ENCODE data around the gene TRRAP. TPM values are rescaled to one million over a fixed set of nuclear protein-coding genes. Genes with fewer than 3 reads are reported as not detected.

Gene TRRAP
- total and polyA plus RNA-seq, 4 donors, result 8.3 to 43.1 (median 20.9) TPM

DNA sequence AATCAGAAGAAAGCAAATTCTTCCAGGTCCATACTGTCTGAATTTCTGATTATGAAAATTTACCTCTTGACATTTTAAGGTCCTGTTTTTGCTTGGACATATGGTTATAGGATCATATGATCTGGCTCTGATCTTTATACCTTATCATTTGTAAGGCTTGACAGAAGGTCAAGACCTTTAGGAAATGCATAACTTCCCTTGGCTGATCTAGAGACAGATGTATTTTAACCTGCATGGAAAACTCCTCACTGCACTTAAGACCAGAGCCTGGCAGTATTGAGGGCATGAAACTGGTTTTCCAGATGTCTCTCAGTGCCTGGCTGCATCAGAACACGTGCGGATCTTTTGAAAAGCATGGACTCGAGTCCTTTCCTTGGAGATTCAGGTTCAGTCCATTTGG is 55.9 kb downstream of the TRRAP start:
- no peak overlapping the region for H3K4me3 ChIP-seq
- H3K36me3 ChIP-seq (ENCODE audit: control insufficient read depth in 4 of 4, insufficient read depth in 4 of 4, low read length in 4 of 4), result peaks cover 43 to 57% (median 52%) of the 10 kb centered on the region in 4 donors
- H3K9me3 ChIP-seq (ENCODE audit: control insufficient read depth in 4 of 4, insufficient read depth in 3 of 4, low read length in 3 of 4), result peaks cover 0 to 1% (median 0%) of the 10 kb centered on the region in 4 donors
- no peak for DNase-seq
- H3K4me1 ChIP-seq (ENCODE audit: control insufficient read depth in 5 of 5, insufficient read depth in 5 of 5, low read length in 5 of 5), result no peaks in the 10 kb centered on the region
- no peak for ATAC-seq (ENCODE audit: insufficient read depth, low FRiP score)
- TF ChIP-seq, protein P1, sequence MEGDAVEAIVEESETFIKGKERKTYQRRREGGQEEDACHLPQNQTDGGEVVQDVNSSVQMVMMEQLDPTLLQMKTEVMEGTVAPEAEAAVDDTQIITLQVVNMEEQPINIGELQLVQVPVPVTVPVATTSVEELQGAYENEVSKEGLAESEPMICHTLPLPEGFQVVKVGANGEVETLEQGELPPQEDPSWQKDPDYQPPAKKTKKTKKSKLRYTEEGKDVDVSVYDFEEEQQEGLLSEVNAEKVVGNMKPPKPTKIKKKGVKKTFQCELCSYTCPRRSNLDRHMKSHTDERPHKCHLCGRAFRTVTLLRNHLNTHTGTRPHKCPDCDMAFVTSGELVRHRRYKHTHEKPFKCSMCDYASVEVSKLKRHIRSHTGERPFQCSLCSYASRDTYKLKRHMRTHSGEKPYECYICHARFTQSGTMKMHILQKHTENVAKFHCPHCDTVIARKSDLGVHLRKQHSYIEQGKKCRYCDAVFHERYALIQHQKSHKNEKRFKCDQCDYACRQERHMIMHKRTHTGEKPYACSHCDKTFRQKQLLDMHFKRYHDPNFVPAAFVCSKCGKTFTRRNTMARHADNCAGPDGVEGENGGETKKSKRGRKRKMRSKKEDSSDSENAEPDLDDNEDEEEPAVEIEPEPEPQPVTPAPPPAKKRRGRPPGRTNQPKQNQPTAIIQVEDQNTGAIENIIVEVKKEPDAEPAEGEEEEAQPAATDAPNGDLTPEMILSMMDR (IDR thresholded peaks at IDR 0.05; ENCODE audit: control extremely low read depth, extremely low read depth), result no peak
- WGBS, 2 donors, result 91 to 96% methylated on average over 3 of the region's 3 CpGs
- H3K27me3 ChIP-seq (ENCODE audit: control insufficient read depth in 3 of 3, insufficient read depth in 3 of 3, low read length in 2 of 3), result no peaks in the 10 kb centered on the region
- no peak overlapping the region for H3K9ac ChIP-seq (ENCODE audit: insufficient read depth in 1 of 2, low read length in 2 of 2)
- no peak overlapping the region for H3K27ac ChIP-seq (ENCODE audit: low read depth in 1 of 2, low read length in 1 of 2)

DNA sequence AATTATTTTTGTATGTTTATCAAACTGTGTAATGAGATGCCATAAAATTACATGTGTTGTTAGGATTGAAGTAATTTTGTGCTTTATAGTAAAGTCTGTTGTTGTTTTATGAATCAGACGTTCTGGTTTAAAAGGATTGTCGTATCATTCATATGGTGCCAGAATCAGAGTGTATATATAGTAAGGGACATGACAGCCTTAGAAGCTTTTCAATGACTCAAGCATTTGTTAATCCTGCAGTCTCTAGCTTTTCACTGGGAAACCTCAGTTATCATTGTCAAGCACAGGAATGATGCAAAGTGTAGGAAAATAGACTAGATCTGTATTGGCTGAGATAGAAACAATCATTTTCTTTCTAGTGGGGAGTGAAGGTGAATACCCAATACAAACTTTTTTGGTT is 57.5 kb downstream of the TRRAP start:
- H3K36me3 ChIP-seq (ENCODE audit: control insufficient read depth in 4 of 4, insufficient read depth in 4 of 4, low read length in 4 of 4), result peaks cover 40 to 62% (median 47%) of the 10 kb centered on the region in 4 donors
- TF ChIP-seq, protein P1 (IDR thresholded peaks at IDR 0.05; ENCODE audit: control extremely low read depth, extremely low read depth), result no peak
- peaks cover 0 to 3% (median 0%) of the 10 kb centered on the region in 4 donors for H3K9me3 ChIP-seq (ENCODE audit: control insufficient read depth in 4 of 4, insufficient read depth in 3 of 4, low read length in 3 of 4)
- no peak overlapping the region for H3K27ac ChIP-seq (ENCODE audit: low read depth in 1 of 2, low read length in 1 of 2)
- WGBS, 2 donors, result 91 to 95% methylated on average over 2 of the region's 2 CpGs
- no peaks in the 10 kb centered on the region for H3K4me1 ChIP-seq (ENCODE audit: control insufficient read depth in 5 of 5, insufficient read depth in 5 of 5, low read length in 5 of 5)
- no peaks in the 10 kb centered on the region for H3K27me3 ChIP-seq (ENCODE audit: control insufficient read depth in 3 of 3, insufficient read depth in 3 of 3, low read length in 2 of 3)
- no peak for ATAC-seq (ENCODE audit: insufficient read depth, low FRiP score)
- H3K4me3 ChIP-seq, result no peak overlapping the region
- no peak for DNase-seq
- H3K9ac ChIP-seq (ENCODE audit: insufficient read depth in 1 of 2, low read length in 2 of 2), result no peak overlapping the region

DNA sequence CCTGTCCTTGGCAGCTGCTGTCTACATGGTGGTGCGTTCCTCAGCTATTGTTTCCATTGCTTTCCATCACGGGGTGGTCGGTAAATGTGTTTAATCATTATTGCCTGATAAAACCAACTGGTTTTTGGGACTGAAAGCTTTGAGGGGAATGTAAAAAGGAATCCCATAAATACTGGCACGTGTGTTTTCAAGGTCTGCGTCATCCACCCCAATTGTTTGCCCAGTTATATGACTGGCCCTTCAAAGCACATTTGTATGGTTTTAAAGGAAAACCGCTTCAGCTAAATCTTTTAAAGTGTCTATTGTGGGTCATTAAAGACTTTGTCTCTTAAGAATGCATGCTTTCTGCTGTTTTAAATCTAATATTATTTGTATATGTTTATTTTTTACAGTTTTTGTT is 65.0 kb downstream of the TRRAP start:
- TF ChIP-seq, protein P1 (IDR thresholded peaks at IDR 0.05; ENCODE audit: control extremely low read depth, extremely low read depth), result no peak
- Histone ChIP-seq H3K9me3 (ENCODE audit: control insufficient read depth in 4 of 4, insufficient read depth in 3 of 4, low read length in 3 of 4) (peaks cover 0 to 1% (median 0%) of the 10 kb centered on the region in 4 donors), H3K4me3 (no peak overlapping the region), H3K27me3 (ENCODE audit: control insufficient read depth in 3 of 3, insufficient read depth in 3 of 3, low read length in 2 of 3) (no peaks in the 10 kb centered on the region), H3K4me1 (ENCODE audit: control insufficient read depth in 5 of 5, insufficient read depth in 5 of 5, low read length in 5 of 5) (no peaks in the 10 kb centered on the region), H3K9ac (ENCODE audit: insufficient read depth in 1 of 2, low read length in 2 of 2) (no peak overlapping the region), H3K36me3 (ENCODE audit: control insufficient read depth in 4 of 4, insufficient read depth in 4 of 4, low read length in 4 of 4) (peaks cover 9 to 51% (median 33%) of the 10 kb centered on the region in 4 donors), H3K27ac (ENCODE audit: low read depth in 1 of 2, low read length in 1 of 2) (no peak overlapping the region)
- ATAC-seq (ENCODE audit: insufficient read depth, low FRiP score) (no peak), DNase-seq (no peak)
- WGBS, 2 donors, result 91 to 96% methylated on average over 6 of the region's 6 CpGs

DNA sequence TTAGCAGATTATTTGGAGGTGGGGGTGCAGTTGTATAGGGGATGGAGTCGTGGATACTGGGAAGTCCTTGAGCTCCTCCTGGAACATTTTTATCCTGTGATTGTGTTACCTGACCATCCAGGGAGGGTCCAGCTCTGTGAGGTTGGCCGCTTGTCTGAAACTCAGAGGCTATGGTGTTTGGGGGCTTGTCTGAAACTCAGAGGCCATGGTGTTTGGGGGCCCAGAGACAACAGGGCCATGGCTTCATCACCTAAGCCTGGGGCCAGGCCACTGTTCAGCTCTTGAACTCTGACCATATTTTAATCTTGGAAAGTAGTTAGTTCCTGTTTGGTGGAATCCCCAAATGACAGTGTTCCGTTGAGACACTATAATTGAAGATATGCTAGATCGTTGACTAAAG is 66.1 kb downstream of the TRRAP start:
- TF ChIP-seq, protein P1 (IDR thresholded peaks at IDR 0.05; ENCODE audit: control extremely low read depth, extremely low read depth), result no peak
- Histone ChIP-seq H3K4me1 (ENCODE audit: control insufficient read depth in 5 of 5, insufficient read depth in 5 of 5, low read length in 5 of 5) (no peaks in the 10 kb centered on the region), H3K27me3 (ENCODE audit: control insufficient read depth in 3 of 3, insufficient read depth in 3 of 3, low read length in 2 of 3) (no peaks in the 10 kb centered on the region), H3K9me3 (ENCODE audit: control insufficient read depth in 4 of 4, insufficient read depth in 3 of 4, low read length in 3 of 4) (peaks cover 0 to 1% (median 0%) of the 10 kb centered on the region in 4 donors), H3K36me3 (ENCODE audit: control insufficient read depth in 4 of 4, insufficient read depth in 4 of 4, low read length in 4 of 4) (peaks cover 9 to 58% (median 35%) of the 10 kb centered on the region in 4 donors), H3K27ac (ENCODE audit: low read depth in 1 of 2, low read length in 1 of 2) (no peak overlapping the region), H3K4me3 (no peak overlapping the region), H3K9ac (ENCODE audit: insufficient read depth in 1 of 2, low read length in 2 of 2) (no peak overlapping the region)
- 83 to 94% methylated on average over 4 of the region's 4 CpGs for WGBS, 2 donors
- DNase-seq (no peak), ATAC-seq (ENCODE audit: insufficient read depth, low FRiP score) (no peak)
